ENCODE data around the gene TLE6.

DNA sequence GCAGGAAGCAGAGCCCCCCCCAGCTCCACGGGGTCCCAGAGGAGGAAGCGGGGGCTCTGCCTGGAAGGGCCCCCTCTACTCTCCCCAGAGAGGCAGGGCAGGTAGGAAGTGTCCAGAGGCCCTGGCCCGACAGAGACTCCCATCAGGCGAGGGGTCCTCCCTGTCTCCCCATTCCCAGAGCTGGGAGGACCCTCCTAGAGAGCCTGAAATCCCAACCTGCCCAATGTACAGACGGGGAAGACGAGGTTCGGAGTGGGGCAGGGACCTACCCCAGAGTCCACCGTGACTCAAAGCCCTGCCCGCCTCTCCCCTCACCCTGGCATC, 50.6 kb downstream of the TLE6 start:
- TF ChIP-seq, protein P1, sequence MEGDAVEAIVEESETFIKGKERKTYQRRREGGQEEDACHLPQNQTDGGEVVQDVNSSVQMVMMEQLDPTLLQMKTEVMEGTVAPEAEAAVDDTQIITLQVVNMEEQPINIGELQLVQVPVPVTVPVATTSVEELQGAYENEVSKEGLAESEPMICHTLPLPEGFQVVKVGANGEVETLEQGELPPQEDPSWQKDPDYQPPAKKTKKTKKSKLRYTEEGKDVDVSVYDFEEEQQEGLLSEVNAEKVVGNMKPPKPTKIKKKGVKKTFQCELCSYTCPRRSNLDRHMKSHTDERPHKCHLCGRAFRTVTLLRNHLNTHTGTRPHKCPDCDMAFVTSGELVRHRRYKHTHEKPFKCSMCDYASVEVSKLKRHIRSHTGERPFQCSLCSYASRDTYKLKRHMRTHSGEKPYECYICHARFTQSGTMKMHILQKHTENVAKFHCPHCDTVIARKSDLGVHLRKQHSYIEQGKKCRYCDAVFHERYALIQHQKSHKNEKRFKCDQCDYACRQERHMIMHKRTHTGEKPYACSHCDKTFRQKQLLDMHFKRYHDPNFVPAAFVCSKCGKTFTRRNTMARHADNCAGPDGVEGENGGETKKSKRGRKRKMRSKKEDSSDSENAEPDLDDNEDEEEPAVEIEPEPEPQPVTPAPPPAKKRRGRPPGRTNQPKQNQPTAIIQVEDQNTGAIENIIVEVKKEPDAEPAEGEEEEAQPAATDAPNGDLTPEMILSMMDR (IDR thresholded peaks at IDR 0.05), result no peak
- TF ChIP-seq POLR2A (IDR thresholded peaks at IDR 0.05), result no peak

All from tibial nerve (tissue), 3 donors.